ENCODE measurements around the gene TMEM202.
"Not testable (repeated sequence)": the region's sequence is repeated elsewhere in the genome, so short reads cannot be mapped to it uniquely, and the experiment has no call there.

TMEM202 gene

DNA sequence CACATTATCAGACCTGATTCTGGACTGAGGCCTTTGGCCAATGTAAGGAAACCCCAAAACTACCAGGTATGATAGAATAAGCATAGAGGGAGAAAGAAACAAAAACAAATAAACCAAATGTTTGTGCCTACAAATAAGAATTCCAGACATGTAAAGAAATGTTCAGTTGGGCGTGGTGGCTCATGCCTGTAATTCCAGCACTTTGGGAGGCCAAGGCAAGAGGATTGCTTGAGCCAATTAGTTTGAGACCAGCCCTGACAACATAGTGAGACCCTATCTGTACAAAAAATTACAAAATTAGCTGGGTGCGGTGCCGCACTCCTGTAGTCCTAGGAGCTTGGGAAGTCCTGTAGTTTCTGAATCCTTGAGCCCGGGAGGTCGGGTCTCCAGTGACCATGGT, 13.0 kb downstream of the TMEM202 start:
- no peak for DNase-seq (ENCODE audit: low spot score)
- in situ Hi-C loops (cut with MboI; ENCODE audit: low pct_unique_long_range_greater_than_20kb, low sequenced_read_pairs, unreplicated experiment) = no loop called here
- TF ChIP-seq, protein P1, sequence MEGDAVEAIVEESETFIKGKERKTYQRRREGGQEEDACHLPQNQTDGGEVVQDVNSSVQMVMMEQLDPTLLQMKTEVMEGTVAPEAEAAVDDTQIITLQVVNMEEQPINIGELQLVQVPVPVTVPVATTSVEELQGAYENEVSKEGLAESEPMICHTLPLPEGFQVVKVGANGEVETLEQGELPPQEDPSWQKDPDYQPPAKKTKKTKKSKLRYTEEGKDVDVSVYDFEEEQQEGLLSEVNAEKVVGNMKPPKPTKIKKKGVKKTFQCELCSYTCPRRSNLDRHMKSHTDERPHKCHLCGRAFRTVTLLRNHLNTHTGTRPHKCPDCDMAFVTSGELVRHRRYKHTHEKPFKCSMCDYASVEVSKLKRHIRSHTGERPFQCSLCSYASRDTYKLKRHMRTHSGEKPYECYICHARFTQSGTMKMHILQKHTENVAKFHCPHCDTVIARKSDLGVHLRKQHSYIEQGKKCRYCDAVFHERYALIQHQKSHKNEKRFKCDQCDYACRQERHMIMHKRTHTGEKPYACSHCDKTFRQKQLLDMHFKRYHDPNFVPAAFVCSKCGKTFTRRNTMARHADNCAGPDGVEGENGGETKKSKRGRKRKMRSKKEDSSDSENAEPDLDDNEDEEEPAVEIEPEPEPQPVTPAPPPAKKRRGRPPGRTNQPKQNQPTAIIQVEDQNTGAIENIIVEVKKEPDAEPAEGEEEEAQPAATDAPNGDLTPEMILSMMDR (IDR thresholded peaks at IDR 0.05; ENCODE audit: extremely low read depth, insufficient read depth, missing control alignments) = no peak

DNA sequence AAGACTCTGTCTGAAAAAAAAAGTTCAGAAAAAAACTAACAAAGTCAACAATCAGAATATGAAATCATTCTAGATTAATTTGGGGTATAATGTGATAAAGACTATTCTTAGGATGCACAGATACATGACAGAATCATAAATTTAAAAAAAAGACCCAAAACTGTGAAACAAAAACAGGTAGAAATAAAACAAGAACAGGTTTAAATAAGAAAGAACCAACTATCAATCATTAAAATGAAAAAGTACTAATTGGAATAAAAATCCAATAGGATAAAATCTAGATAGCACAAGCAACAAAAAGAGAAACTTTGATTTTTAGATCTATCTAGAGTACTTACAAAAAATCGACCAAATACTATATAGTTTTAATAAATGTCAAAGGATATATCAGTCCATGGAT, 13.4 kb downstream of the TMEM202 start:
- TF ChIP-seq, protein P1 (IDR thresholded peaks at IDR 0.05; ENCODE audit: extremely low read depth, insufficient read depth, missing control alignments) = no peak
- DNase-seq (ENCODE audit: low spot score) = no peak
- in situ Hi-C loops (cut with MboI; ENCODE audit: low pct_unique_long_range_greater_than_20kb, low sequenced_read_pairs, unreplicated experiment) = no loop called here

DNA sequence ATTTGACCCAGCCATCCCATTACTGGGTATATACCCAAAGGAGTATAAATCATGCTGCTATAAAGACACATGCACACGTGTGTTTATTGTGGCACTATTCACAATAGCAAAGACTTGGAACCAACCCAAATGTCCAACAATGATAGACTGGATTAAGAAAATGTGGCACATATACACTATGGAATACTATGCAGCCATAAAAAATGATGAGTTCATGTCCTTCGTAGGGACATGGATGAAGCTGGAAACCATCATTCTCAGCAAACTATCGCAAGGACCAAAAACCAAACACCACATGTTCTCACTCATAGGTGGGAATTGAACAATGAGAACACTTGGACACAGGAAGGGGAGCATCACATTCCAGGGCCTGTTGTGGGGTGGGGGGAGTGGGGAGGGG, 15.2 kb downstream of the TMEM202 start:
- DNase-seq (ENCODE audit: low spot score); in situ Hi-C loops (cut with MboI; ENCODE audit: low pct_unique_long_range_greater_than_20kb, low sequenced_read_pairs, unreplicated experiment): not testable (repeated sequence)

DNA sequence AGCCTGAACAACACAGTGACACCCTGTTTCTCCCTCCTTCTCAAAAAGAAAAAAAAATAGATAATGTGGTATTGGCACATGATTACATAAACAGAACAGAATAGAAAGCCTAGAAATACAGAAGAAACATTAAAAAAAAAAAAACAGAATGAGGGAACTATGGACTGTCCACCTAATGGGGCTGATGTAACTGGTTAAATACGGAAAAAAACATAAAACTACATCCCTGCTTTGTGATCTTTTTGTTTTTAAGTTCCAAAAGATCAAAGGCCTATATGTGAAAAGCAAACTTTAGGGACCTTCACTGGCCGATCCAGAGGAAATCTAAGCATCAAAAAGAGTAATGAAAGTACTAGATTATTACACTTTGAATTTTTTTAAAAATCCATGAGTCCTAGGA, 17.2 kb downstream of the TMEM202 start:
- in situ Hi-C loops (cut with MboI; ENCODE audit: low pct_unique_long_range_greater_than_20kb, low sequenced_read_pairs, unreplicated experiment) = no loop called here
- TF ChIP-seq, protein P1 (IDR thresholded peaks at IDR 0.05; ENCODE audit: extremely low read depth, insufficient read depth, missing control alignments) = no peak
- DNase-seq (ENCODE audit: low spot score) = no peak

DNA sequence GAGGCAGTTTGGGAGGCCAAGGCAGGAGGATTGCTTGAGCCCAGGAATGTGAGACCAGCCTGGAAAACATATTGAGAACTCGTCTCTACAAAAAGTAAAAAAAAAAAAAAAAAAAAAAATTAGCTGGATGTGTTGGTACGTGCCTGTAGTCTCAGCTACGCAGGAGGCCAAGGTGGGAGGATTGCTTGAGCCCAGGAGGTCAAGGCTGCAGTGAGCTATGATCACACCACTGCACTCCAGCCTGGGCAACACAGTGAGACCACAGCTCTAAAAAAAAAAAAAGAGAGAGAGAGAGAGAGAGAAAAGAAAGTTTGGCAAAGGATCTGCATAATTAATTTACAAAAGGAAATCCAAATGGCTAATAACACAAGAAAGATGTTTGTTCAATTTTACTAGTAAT, 21.7 kb downstream of the TMEM202 start:
- DNase-seq (ENCODE audit: low spot score); in situ Hi-C loops (cut with MboI; ENCODE audit: low pct_unique_long_range_greater_than_20kb, low sequenced_read_pairs, unreplicated experiment): not testable (repeated sequence)

DNA sequence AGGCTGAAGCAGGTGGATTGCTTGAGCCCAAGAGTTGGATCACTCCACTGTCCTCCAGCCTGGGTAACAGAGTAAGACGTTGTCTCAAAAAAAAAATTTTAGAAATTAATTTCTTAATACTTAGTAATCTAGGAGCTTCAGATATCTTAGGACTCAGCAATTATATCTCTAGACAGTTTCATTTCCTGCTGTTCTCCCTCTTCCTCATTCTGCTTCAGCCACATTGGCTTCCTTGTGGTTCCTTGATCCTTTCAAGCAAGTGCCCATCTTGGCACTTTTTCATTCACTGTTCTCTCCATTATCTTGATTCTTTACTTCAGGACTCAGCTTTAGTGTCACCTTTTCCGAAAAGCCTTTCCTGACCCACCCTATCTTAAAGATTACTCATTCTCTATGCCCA, 22.5 kb downstream of the TMEM202 start:
- in situ Hi-C loops (cut with MboI; ENCODE audit: low pct_unique_long_range_greater_than_20kb, low sequenced_read_pairs, unreplicated experiment) = no loop called here
- DNase-seq (ENCODE audit: low spot score) = no peak
- TF ChIP-seq, protein P1 (IDR thresholded peaks at IDR 0.05; ENCODE audit: extremely low read depth, insufficient read depth, missing control alignments) = no peak

DNA sequence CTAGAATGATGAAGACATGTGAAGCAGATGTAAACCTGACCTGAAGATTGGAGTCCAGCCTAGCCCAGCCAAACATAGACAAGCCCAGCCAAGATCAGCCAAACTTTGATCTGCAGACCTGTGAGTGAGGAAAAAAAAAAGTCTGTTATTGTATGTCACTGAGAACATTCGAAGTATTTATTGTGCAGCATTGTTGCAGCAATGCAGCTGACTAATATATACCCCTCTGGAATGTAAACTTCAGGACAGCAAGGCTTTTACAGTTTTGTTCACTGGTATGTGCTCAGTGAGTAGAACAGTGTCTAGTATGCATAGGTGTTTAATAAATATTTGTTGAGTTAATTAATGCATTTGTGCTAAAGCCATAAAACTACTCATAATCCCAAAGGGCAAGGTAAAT, 23.4 kb downstream of the TMEM202 start:
- DNase-seq (ENCODE audit: low spot score) = no peak
- in situ Hi-C loops (cut with MboI; ENCODE audit: low pct_unique_long_range_greater_than_20kb, low sequenced_read_pairs, unreplicated experiment) = no loop called here
- TF ChIP-seq, protein P1 (IDR thresholded peaks at IDR 0.05; ENCODE audit: extremely low read depth, insufficient read depth, missing control alignments) = no peak

DNA sequence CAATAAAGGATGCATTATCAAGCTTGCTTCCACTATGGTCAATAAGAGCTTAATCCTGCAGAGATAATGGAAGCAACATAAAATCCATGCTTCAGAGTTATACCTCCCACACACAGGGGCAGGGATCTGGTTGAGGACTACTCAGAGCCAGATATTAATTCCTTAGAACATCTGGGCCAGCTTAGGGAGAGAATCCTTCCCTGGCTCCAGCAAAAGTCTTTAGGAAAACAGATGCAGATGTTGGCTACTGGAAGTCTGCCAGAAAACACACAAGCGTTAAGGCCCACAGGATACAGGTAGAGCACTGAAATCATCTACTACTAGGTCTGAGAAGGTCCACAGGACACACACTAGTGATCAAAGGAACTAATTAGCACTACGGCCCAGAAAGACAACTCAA, 25.2 kb downstream of the TMEM202 start:
- in situ Hi-C loops (cut with MboI; ENCODE audit: low pct_unique_long_range_greater_than_20kb, low sequenced_read_pairs, unreplicated experiment) = no loop called here
- TF ChIP-seq, protein P1 (IDR thresholded peaks at IDR 0.05; ENCODE audit: extremely low read depth, insufficient read depth, missing control alignments) = no peak
- DNase-seq (ENCODE audit: low spot score) = no peak

Data from GM13977 (cell line).